NOMO-1 treated with dmso at 0.1 percent for 144 hours (cell line): ENCODE measurements around the gene PPM1N.

Source experiments
- DNase-seq: peaks from one replicate; lab custom pipeline; 2025; ENCODE audit not compliant: unreplicated experiment; lab: John Stamatoyannopoulos, UW

The PPM1N gene

GRCh38 chr19:45528149-45528743 lies 30.0 kb downstream of the PPM1N start:
- no peak for DNase-seq

DNA sequence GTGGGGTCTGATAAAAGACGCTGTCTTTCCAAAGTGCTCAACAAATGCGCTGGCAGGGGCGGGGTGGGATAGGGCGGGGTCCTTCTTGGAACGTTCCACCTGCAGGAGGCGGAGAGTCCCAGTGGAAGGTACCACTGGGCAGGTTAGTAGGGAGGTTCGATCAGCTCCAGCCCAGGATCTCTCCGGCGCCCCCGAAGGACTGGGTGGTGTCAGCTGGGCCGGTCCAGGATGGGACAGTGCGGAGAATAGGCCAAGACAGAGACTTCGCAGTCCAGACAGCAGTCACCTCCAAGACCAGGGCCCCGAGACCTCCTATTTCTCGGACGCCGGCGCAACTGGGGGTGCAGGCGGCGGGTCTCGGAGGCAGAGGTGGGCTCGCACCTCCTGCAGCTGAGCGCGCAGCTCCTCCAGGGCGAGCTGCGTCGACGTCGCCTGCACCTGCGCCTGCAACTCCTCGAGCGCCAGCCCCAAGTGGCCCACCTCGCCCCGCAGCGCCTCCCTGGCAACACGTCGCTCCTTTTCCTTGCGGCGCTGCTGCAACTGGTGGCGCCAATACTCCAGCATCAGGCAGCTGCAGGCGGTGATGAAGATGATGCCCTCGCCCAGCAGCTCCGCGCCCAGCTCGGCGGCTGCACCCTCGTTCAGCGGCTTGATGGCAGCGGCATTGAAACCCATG lies 30.6 kb downstream of the PPM1N start:
- DNase-seq = no peak

- no peak for DNase-seq
Measured at GRCh38 chr19:45529420-45529785, 31.2 kb downstream of the PPM1N start.

DNA sequence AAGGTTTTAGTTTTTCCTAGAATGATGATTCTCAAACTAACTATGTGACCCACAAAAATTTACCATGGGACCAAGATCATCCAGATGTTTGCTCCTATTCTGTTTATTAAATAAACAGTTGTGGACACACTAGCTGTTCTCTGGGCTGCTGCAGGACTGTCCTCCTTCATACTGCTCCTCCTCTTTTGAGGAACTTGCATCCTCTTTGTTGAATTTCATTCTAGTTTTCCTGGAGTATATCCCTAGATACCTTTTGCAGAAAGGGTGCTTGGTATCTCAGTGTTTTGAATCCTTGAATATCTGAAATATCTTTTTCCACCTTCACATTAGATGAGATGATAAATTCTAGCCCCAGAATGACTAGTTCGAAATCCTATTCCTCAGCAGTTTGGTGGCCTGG lies 33.1 kb downstream of the PPM1N start:
- no peak for DNase-seq

DNA sequence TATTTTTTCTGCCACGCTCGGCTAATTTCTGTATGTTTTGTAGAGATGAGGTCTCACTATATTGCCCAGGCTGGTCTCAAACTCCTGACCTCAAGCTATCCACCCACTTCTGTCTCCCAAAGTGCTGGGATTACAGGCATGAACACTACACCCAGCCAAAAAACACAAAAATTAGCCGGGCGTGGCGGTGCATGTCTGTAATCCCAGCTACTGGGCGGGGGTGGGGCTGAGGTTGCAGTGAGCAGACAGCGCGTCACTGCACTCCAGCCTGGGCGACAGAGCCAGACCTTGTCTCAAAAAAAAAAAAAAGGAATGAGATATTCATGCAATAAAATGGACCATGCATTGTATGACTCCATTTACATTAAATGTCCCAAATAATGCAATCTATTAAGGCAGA lies 41.2 kb downstream of the PPM1N start:
- no peak for DNase-seq

- DNase-seq = peak; percentile 18
Measured at GRCh38 chr19:45542234-45542668, 44.0 kb downstream of the PPM1N start.

DNA sequence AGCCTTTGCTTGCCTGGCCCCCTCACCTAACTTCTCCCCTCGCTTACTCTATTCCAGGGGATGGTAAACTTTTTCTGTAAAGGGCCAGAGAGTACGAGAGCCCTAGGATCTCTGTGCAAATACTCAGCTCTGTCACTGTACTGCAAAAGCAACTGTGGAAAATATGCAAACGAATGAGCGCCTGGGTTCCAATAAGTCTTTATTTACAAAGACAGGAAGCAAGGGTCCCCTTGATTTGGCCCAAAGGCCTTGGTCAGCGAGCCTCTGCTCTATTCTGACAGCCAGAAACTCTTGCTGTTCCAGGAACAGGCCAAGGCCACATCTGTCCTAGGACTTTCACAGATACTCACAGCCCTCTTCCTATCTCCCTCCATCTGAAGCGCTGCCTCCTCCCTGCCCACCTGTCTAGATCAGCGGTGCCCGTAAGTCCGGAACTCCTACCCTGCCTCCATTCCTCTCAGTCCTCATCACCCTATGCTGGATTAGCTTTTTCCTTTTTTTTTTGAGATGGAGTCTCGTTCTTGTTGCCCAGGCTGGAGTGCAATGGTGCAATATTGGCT lies 49.0 kb downstream of the PPM1N start:
- no peak for DNase-seq

- no peak for DNase-seq
Measured at GRCh38 chr19:45547965-45548609, 49.8 kb downstream of the PPM1N start.
